Progenitor cell of endocrine pancreas (in vitro differentiated cells): Measurements from ENCODE around the gene RTEL1. TPM values are rescaled to one million over a fixed set of nuclear protein-coding genes. Genes with fewer than 3 reads are reported as not detected.

Experiments
- DNase-seq: peaks from one replicate; pipeline ENCODE4 v3.0.0; 2021; ENCODE audit warnings: low spot score; ENCODE audit not compliant: unreplicated experiment
- H3K27ac Mint-ChIP-seq: 2 replicates; pipeline ENCODE4 v1.8.0; 2021; ENCODE audit warnings: mild to moderate bottlenecking, moderate library complexity, mixed read lengths
- H3K27me3 Mint-ChIP-seq: 2 replicates; pipeline ENCODE4 v1.8.0; 2021; ENCODE audit warnings: mixed read lengths
- H3K36me3 Mint-ChIP-seq: 2 replicates; pipeline ENCODE4 v1.8.0; 2022; ENCODE audit warnings: mixed read lengths; ENCODE audit not compliant: insufficient read depth
- H3K4me1 Mint-ChIP-seq: 2 replicates; pipeline ENCODE4 v1.8.0; 2021; ENCODE audit warnings: low read depth, mixed read lengths
- H3K4me3 Mint-ChIP-seq: 2 replicates; pipeline ENCODE4 v1.8.0; 2021; ENCODE audit warnings: low read depth, mild to moderate bottlenecking, moderate library complexity, mixed read lengths
- H3K9me3 Mint-ChIP-seq: 2 replicates; pipeline ENCODE4 v1.8.0; 2021; ENCODE audit warnings: low read depth, mixed read lengths
- long read RNA-seq: library from polyadenylated mRNA; unstranded; transcript quantifications from one replicate; pipeline ENCODE4 v2.0.0, GENCODE V29; 2020
- total RNA-seq: library from RNA; stranded (reverse); gene quantifications from 2 replicates; pipeline ENCODE4 v1.2.1, GENCODE V29; 2021
- TF ChIP-seq, protein P1 (sequence below): fragments of 200-600 bp; sonication (generic); IDR thresholded peaks from one replicate; pipeline ENCODE4 v1.5.0; 2021; ENCODE audit warnings: antibody characterized with exemption, mild to moderate bottlenecking; ENCODE audit not compliant: unreplicated experiment

RTEL1 gene
- total RNA-seq = 35.5 and 39.7 TPM in 2 replicates
- long read RNA-seq, full-length matches to known transcripts = 3 of 5 reads
- long read RNA-seq, partial matches to known transcripts = 1 of 5 reads
- long read RNA-seq, other reads (novel, unspliced or antisense) = 1 of 5 reads

DNA sequence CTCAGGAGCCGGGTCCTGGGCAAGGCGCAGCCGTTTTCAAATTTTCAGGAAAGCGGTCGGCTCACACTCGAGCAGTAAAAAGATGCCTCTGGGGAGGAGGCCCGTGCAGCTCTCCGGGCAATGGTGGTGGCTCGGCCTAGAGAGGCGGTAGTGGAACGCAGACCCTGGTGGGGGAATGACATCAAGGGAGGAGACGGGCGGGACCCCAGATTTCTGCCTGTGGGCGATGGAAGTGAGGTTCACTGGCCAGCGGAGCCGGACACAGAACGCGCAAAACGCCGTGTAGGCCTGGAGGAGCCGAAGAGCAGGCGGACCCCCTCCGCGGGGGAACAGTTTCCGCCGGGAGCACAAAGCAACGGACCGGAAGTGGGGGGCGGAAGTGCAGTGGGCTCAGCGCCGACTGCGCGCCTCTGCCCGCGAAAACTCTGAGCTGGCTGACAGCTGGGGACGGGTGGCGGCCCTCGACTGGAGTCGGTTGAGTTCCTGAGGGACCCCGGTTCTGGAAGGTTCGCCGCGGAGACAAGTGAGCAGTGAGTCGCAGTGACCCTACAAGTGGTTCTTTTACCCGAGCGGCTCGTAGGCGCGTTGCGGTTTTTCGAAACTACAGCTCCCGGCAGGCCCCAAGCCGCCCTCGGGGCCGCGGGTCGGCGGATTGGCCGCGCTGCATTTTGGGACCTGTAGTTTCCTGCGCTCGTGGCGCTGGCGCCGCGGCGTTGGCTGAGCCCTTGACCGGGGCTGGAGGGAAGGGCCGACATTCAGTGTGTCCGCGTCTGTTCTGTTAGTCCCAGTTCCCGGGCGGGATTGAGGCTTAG, at the start of gene RTEL1:
Gene RTEL1 (plus strand): TSS at position 376 of the 812 bp plus-strand sequence. CDS start 1,091 bp downstream, outside the sequence.
- H3K4me3 Mint-ChIP-seq = peak within 1 kb of the TSS; percentile 95
- H3K9me3 Mint-ChIP-seq = no peaks in the 10 kb centered on the region
- H3K27me3 Mint-ChIP-seq = peaks cover 4% of the 10 kb centered on the region
- peak within 1 kb of the TSS; percentile 86 for H3K27ac Mint-ChIP-seq
- H3K4me1 Mint-ChIP-seq = peaks cover 17% of the 10 kb centered on the region
- H3K36me3 Mint-ChIP-seq = no peaks in the 10 kb centered on the region
- DNase-seq = peak; percentile 81
- TF ChIP-seq, protein P1, sequence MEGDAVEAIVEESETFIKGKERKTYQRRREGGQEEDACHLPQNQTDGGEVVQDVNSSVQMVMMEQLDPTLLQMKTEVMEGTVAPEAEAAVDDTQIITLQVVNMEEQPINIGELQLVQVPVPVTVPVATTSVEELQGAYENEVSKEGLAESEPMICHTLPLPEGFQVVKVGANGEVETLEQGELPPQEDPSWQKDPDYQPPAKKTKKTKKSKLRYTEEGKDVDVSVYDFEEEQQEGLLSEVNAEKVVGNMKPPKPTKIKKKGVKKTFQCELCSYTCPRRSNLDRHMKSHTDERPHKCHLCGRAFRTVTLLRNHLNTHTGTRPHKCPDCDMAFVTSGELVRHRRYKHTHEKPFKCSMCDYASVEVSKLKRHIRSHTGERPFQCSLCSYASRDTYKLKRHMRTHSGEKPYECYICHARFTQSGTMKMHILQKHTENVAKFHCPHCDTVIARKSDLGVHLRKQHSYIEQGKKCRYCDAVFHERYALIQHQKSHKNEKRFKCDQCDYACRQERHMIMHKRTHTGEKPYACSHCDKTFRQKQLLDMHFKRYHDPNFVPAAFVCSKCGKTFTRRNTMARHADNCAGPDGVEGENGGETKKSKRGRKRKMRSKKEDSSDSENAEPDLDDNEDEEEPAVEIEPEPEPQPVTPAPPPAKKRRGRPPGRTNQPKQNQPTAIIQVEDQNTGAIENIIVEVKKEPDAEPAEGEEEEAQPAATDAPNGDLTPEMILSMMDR = no peak

GRCh38 chr20:63610581-63611435, 47.3 kb upstream of the RTEL1 start:
- Mint-ChIP-seq H3K27ac (no peak overlapping the region), H3K36me3 (peaks cover 18% of the 10 kb centered on the region), H3K4me1 (no peaks in the 10 kb centered on the region), H3K9me3 (peaks cover 5% of the 10 kb centered on the region), H3K27me3 (no peaks in the 10 kb centered on the region), H3K4me3 (no peak overlapping the region)
- TF ChIP-seq, protein P1 = no peak
- DNase-seq = no peak

DNA sequence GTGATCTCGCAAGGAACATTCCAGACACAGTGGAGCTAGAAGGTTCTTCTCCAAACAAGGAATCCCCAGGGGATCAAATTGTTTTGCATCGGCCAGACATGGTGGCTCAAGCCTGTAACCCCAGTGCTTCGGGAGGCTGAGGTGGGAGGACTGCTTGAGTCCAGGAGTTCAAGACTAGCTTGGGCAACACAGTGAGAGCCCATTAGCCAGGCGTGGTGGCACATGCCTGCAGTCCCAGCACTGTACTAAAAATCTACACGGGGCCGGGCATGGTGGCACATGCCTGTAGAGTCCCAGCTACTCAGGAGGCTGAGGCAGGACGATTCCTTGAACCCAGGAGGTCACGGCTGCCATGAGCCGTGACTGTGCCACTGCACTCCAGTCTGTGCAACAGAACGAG, 46.5 kb upstream of the RTEL1 start:
- Mint-ChIP-seq H3K27me3 (no peaks in the 10 kb centered on the region), H3K27ac (no peak overlapping the region)
- TF ChIP-seq, protein P1 = no peak

DNA sequence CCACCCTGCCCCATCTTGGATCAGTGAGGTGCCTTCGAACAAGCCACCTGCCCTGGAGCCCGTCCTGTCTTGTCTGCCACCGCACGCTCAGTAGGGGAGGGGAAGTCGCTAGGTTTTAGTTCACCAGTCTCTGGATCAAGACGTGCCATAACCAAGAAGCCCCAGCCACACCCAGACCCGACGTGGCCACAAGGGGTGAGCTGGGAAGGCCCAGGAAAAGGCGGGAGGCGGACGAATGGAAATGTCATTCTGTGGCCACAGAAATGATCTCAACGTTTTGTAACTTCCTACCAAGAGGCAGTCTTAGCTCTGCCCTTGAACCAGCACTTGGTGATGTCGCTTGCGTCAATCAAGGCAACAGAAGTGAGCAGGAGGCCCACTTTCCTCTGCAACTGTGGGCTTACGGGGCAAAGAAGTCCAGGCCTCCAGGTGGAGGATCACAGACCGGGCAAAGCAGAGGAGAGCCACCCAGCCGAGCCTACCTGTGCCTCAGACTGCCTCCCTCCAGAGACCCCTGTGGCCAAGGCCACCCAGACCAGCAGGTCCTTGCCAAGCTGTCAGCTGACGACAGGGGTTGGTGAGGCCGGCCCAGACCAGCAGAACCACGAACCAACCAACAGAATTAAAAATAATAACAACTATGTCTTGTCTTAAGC, 45.7 kb upstream of the RTEL1 start:
- Mint-ChIP-seq H3K9me3 (peaks cover 5% of the 10 kb centered on the region), H3K27me3 (no peaks in the 10 kb centered on the region), H3K4me3 (no peak overlapping the region), H3K36me3 (peaks cover 30% of the 10 kb centered on the region), H3K27ac (no peak overlapping the region), H3K4me1 (no peaks in the 10 kb centered on the region)
- no peak for DNase-seq
- TF ChIP-seq, protein P1 = no peak

More for the DNA sequence above, 46.5 kb upstream of the RTEL1 start:
- Mint-ChIP-seq H3K36me3 (peaks cover 23% of the 10 kb centered on the region), H3K4me1 (no peaks in the 10 kb centered on the region), H3K9me3 (peaks cover 5% of the 10 kb centered on the region), H3K4me3 (no peak overlapping the region)
- DNase-seq = no peak
